ENCODE data around the gene EHMT1. TPM values are rescaled to one million over a fixed set of nuclear protein-coding genes. Genes with fewer than 3 reads are reported as not detected.

Gene EHMT1
- total RNA-seq, 1 donor from 2014 or later, result 30.5 TPM

DNA sequence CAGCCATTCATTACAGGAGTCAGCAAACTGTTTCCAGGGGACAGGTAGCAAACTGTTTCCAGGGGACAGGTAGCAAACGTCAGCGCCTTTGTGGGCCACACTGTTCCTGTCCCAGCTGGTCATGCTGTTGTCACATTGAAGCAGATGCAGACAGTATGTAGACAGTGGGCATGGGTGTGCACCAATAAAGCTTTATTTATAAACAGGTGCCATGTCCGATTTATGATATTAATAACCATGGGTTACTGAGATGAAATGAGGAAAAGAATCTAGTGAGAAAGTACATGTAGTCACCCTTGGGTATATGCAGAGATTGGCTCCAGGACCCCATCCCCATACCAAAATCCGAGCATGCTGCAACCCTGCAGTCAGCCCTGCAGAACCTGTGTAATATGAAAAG, 122.5 kb downstream of the EHMT1 start:
- intact Hi-C loops (cut with DNase I), result no loop called here
- no peak for DNase-seq (ENCODE audit: missing footprints)
- no peak for ATAC-seq

DNA sequence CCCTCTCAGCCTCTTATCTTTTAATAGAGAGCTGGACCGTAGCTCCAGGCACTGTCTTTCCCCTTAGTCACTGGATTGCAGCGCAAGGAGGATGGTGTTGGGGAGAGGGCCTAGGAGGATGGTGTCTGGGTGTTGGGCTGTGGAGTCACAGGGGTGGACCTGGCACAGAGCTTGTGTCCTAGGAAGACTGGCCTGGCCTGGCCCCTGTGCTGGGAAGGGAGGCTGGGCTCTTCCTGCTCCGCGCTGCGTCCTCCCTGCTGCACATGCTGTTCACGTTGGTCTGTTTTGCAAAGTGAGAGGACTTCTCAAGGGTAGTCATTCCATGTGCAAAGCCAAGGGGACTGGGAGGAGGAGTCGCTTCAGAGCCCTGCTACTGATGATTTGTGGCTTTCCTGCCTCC, 123.9 kb downstream of the EHMT1 start:
- ATAC-seq (peak; percentile 77), DNase-seq (ENCODE audit: missing footprints) (no peak)
- intact Hi-C loops (cut with DNase I), result no loop called here

DNA sequence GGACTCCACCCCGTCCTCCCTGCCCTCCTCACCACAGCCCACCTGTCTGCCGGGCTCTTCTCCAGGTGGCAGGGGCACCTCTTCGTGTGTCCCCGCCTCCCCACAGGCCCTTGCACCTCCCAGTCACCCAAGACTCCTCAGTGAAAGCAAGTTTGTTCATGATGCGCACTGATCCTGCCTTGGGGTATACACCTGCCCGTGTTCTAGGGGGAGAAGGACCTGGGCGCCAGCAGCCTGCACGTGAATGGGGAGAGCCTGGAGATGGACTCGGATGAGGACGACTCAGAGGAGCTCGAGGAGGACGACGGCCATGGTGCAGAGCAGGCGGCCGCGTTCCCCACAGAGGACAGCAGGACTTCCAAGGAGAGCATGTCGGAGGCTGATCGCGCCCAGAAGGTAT, 124.9 kb downstream of the EHMT1 start:
- ATAC-seq (no peak), DNase-seq (ENCODE audit: missing footprints) (no peak)
- intact Hi-C loops (cut with DNase I), result no loop called here

DNA sequence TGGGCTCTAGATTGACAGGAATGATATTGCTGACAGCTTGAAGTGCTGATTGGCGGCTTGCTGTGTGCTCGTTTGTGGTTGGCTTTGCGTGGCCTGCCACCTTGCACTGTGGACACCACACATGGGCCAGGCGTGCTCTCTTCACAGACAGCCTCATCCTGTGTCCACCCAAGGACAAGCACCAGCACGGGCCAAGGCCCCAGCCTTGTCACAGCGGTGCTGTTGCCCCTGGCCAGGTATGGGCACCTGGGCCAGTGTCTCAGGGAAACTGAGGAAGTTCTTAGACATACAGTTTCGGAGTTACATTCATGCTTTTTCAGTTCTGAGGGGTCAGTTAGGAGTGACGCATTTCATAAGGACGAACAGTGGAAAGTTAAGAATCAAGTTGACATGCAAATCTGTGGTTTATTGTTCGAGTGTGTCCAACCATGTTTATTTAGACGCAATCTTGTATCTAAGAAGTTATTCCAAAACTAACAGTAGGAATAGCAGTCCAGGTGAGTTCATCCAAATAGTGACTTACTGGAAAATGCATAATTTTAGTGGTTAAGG, 125.9 kb downstream of the EHMT1 start:
- DNase-seq (ENCODE audit: missing footprints), result no peak
- intact Hi-C loops (cut with DNase I), result no loop called here
- ATAC-seq, result peak; percentile 55

DNA sequence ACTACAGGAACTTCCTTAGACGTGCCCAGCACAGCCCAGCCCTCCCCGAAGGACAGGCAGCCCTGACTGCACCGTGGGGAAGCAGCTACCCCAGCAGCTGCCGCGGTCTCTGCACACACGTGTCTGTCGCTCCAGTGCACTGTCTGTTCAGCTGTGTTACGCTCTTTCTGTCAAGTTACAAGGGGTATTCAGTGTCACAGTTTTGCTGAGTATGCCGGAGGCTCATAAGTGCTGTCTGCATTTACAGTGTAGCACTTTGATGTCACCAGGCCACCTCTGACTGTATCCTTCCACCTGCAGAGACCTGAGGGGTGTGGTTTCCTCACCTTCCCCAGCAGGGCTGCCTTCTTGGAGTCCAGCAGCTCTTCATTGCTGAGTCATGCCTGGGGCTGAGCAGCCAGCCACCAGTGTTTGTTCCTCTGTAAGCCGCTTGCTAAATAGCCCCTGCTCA, 126.8 kb downstream of the EHMT1 start:
- ATAC-seq (no peak), DNase-seq (ENCODE audit: missing footprints) (no peak)
- intact Hi-C loops (cut with DNase I), result no loop called here

DNA sequence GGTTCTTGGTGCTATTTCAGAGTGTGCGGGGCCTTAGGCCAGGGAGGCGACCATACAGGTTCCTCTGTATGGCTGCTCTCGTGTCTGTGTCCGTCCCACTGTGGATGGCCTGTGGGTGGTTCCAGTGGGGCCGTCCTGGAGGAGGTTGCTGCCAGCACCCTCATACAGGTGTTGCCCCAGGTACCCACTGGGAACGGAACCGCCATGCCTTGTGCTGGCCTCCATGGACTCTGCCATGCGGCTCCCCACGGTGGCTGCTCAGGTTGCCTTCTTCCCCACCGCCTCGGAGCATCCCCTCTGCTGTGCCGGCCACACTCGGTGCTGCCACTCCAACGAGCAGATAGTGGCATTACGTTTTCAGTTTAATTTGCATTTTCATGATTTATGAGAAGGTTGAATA, 129.5 kb downstream of the EHMT1 start:
- intact Hi-C loops (cut with DNase I), result no loop called here
- no peak for DNase-seq (ENCODE audit: missing footprints)
- no peak for ATAC-seq

DNA sequence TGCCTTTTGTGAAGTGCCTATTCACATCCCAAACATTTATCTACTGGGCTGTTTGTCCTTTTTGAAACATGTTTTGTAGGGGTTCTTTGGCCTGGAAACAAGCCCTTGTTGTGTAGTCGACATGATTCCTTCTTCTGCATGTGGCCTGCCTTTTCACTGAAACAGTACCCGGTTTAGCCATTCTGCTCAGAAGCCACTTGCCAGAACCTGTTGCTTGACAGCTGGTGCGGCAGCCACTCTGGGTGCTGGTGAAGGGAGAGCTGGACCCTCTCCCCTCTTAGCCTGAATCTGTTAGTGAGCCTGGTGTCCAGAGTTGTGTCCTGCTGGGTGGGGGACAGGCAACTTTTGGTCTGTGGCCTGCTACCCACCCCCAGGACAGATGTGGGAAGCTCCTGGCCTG, 129.9 kb downstream of the EHMT1 start:
- intact Hi-C loops (cut with DNase I), result no loop called here
- no peak for ATAC-seq
- DNase-seq (ENCODE audit: missing footprints), result no peak

DNA sequence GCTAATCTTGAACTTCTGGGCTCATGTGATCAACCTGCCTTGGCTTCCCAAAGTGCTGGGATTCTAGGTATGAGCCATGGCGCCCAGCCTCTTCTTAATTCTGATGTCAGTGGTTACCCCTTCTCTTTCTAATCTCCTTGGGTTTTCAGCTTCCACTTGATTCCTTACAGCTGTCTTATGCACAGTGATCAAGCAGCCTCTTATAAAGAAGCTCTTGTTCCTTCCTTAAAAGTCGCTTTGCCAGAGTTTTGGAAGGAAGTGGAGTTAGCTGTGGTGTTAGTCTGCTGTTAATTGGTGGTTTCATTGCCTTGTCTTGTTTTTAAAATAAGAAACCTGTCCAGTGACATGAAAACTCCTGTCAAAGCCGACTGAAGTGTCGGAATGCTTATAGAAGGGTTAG, 130.7 kb downstream of the EHMT1 start:
- intact Hi-C loops (cut with DNase I), result no loop called here
- peak; percentile 38 for ATAC-seq

DNA sequence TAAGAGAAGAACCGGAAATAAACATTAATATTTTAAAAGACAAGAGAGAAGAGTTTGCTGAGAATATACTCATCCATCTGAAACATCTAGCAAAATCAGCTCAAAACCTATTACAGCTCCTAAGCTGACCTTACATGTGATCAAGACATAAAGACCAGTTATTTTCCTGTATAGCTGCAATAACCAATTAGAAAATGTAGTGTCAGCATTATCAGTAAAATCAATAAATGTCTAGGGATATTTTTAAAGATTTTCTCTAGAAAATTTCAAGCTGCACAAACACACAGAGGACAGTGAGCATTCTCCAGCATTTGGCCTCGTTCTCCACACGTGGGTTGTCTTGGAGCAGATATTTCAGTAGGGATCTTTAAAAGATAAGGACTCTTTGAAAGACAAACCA, 131.2 kb downstream of the EHMT1 start:
- no peak for DNase-seq (ENCODE audit: missing footprints)
- intact Hi-C loops (cut with DNase I), result no loop called here
- no peak for ATAC-seq

More for the DNA sequence above, 130.7 kb downstream of the EHMT1 start:
- DNase-seq (ENCODE audit: missing footprints), result no peak

DNA sequence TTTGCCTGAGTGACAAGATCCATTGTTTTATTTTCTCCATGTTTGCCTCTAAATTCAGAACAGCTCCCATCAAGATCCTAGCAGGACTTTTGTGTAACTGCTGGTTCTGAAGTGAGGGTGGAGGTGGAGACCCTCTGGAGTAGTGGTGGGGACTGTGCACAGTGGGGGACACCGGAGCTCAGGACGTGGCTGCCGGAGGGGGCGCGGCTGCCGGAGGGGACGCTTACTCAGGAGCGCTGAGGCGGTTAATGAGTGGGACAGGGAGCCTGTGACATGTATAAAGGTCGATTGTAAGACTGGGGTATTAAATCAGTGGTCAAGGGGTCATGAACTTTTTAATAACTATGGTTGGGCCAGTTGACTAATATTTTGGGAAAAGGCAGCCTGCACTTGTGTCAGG, 131.8 kb downstream of the EHMT1 start:
- intact Hi-C loops (cut with DNase I), result no loop called here
- DNase-seq (ENCODE audit: missing footprints), result no peak
- ATAC-seq, result no peak

DNA sequence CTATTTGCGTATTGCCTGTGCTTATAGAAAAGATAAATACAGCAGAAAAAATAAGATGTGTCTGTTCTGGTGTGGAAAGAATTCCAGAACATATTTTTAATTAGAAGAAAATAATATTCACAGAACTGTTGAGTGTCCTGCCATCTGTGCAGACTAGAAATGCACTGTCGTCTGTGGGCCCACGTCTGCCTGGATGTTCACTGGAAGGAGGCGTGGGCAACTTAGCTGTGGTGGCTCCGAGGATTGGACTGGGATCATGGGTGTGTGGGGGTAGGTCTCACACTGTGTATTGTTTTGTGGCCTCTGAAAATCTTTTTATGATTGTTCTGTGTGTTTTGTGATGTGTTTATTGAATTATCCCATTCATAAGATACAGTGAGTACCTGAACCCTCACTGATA, 132.8 kb downstream of the EHMT1 start:
- intact Hi-C loops (cut with DNase I), result no loop called here
- ATAC-seq, result no peak

DNA sequence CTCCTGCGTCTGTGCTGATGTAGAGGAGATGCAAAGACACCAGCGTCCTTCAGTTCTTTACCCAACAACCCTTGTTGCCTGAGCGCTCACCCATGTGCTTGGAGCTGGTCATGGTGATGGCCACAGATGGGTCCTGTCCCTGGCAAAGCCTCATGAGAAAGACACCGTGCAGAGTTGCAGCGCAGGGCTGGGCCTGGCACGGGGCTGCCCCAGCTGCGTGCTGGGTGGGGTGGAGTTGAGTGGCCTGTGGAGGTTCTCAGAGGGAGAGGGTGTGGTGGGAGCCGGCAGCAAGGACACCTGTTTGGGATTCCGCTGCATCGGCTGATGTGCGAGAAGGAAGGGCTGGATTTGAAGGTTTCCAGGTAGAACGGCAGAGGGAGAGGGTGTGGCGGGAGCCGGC, 133.6 kb downstream of the EHMT1 start:
- intact Hi-C loops (cut with DNase I), result no loop called here
- no peak for DNase-seq (ENCODE audit: missing footprints)
- ATAC-seq, result no peak

More for the DNA sequence above, 132.8 kb downstream of the EHMT1 start:
- DNase-seq (ENCODE audit: missing footprints), result no peak

DNA sequence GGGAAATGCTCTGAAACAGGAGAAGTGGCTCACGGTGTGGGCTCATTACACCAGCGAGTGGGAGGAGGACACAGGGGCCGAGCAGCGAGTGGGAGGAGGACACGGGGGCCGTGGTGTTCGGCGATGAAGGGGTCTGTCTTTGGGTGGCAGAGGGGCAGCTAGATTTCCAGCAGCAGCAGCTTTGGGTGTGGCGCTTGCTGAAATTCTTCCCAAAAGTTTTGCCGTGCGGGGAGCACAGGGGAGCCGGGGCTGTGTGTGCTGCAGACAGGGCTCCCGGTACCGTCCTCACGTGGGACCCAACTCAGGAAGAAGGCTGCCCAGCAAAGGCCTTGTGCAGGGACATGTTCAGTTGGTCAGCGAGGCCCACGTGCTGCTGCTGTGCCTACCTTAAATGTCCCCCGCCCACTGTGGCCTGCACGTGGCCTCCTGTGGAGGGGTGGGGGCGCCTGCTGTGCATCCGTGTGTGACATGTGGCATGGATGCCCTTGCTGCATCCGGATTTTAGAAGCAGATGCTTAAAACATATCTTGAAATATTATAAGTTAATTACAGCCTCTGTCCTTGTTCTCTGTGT, 134.5 kb downstream of the EHMT1 start:
- ATAC-seq (no peak), DNase-seq (ENCODE audit: missing footprints) (no peak)
- intact Hi-C loops (cut with DNase I), result no loop called here

DNA sequence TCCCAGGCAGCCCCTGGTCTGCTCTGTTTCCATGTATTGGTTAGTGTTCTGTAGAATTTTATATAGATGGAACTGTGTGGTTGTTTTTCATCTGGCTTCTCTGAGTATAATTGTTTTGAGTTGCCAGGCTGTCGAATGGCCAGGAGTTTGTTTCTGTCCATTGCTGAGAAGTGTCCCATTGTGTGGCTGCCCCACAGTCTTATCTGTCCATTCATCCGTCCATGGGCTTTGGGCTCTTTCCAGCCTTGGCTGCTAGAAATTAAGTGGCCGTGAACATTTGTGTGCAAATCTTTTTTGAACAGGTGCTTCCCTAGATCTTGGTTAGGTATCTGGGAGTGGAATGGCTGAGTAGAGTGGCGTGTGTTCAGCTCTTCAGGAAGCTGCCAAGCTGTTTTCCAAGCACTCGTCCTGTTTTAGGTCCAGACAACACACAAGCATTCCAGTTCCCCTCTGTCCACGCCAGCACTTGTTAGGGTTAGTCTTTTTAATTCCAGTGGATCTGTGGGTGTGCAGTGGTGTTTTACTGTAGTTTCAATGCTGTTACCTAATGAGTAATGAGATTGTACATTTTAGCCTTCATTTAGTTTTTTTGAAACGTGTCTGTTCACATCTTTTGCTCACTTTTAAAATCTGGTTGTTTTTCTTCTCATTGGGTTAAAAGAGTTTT, 136.6 kb downstream of the EHMT1 start:
- intact Hi-C loops (cut with DNase I), result no loop called here
- ATAC-seq (no peak), DNase-seq (ENCODE audit: missing footprints) (no peak)

DNA sequence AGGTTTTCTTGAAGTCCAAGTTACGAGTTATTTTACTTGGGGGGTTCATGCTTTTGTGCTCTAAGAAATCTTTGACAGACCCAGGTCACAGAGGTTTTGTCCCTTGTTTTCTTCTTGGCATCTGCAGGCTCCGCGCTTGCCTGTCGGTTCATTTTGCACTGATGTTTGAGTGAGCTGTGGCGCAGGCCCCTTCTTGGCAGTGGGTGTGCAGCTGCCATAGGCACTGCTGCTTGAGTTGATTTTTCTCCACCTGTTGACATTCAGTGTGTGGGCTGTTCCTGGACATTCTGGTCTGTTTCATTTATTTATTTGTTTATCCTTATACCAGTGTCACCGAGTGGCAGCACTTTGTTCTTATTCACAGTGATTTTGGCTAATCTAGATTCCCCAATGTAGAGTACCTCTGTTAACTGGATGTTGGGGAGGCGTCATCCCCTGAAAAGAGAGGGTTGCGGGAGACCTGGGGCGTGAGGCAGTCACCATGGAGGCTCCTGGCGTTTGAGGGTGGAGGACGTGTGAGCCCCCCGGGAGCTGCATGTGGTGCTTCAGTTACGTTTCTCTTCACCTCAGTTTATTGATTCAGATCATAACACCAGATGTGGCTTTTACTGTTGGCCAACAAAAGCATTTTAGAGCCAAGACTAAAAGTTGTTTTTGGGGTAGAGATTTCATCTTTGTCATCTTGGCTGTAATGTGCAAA, 137.4 kb downstream of the EHMT1 start:
- DNase-seq (ENCODE audit: missing footprints), result no peak
- no peak for ATAC-seq
- intact Hi-C loops (cut with DNase I), result no loop called here

DNA sequence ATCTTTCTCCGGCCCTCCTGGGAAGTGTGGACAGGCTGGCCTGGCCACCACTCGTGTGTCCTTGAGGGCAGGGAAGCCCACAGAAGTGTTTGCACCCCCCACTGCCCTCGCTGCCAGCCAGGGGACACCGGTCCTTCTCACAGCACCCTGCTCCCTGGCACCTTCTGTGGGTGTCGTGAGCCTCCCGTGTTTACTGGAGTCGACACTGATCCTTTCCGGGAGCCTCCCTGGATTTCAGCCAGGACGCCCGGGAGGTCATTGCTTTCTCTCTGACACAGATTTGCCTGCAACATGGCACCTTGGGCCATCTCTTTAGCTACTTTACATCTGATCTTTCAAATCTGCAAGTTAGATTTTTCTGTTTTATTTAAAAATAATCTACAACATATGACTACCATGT, 138.3 kb downstream of the EHMT1 start:
- intact Hi-C loops (cut with DNase I), result no loop called here
- peak; percentile 21 for ATAC-seq

DNA sequence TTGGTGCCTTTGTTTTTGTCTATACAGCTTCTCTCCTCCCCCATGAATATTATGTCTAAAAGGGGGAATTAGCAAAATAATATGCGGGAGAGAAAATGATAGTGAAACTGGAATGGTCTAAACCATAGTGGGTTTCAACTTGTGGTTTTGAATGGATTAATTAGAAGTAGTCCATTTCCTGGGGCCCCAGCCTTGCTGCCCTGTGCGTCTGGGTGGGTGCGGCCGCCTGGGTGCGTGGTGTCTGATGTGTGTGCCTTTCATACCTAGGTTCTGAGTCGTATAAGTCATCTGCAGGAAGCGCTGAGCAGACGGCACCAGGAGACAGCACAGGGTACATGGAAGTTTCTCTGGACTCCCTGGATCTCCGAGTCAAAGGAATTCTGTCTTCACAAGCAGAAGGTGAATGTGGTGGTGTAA, 138.8 kb downstream of the EHMT1 start:
- DNase-seq (ENCODE audit: missing footprints), result no peak
- no peak for ATAC-seq
- intact Hi-C loops (cut with DNase I), result no loop called here

More for the DNA sequence above, 138.3 kb downstream of the EHMT1 start:
- no peak for DNase-seq (ENCODE audit: missing footprints)

DNA sequence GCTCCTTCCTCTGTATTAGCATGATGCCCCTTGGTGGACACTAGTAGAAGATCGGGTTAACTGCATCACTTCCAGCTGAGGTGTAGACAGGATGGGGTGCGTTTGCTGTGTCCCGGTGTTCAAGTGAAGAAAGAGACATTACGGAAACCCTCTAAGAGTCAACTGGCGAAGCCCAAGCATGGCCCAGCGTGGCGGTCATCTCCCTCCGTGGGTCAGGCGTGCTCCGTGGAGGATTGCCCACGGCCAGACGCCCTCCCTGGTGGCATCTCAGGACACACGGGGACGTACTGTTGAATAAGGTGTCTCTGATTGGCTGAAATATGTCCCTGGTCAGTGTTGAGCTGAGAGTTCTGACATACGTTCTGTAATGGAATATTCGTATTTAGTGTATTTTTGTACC, 139.3 kb downstream of the EHMT1 start:
- no peak for DNase-seq (ENCODE audit: missing footprints)
- intact Hi-C loops (cut with DNase I), result no loop called here
- no peak for ATAC-seq

DNA sequence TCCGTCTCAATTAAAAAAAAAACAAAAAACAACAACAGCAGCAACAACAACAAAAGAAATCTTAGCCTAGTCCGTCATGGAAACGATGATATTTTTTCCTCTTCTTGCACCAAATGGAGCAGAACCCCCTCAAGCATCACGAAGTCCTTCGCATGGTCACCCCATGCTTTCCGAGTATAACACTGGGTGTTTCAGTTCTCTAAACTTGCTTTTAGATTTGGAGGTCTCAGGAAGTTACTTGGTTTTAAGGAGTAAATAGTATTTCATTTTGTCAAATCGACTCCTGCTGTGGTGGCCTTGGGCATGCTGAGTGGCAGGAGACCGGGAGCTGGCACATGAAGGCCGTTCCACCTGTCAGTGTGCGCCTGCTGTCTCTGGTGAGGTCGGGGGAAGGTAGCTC, 140.3 kb downstream of the EHMT1 start:
- no peak for ATAC-seq
- no peak for DNase-seq (ENCODE audit: missing footprints)
- intact Hi-C loops (cut with DNase I), result no loop called here
